Measurements from ENCODE around the gene RBMS2.
A peak's percentile ranks its signal among the peaks of the same experiment; 100 is the strongest.
"Not testable (repeated sequence)": the region's sequence is repeated elsewhere in the genome, so short reads cannot be mapped to it uniquely, and the experiment has no call there.

Gene RBMS2

GRCh38 chr12:56521590-56522371 is at the start of gene RBMS2:
TSS of gene RBMS2 (plus strand) at chr12:56521820. CDS start at chr12:56522024, 204 bp downstream.
- DNase-seq, result peak; percentile 39

- DNase-seq, result no peak
Measured at GRCh38 chr12:56474389-56474788, 47.2 kb upstream of the RBMS2 start.

GRCh38 chr12:56476143-56476542 is 45.5 kb upstream of the RBMS2 start:
- DNase-seq, result no peak

GRCh38 chr12:56476972-56477432 is 44.6 kb upstream of the RBMS2 start:
- no peak for DNase-seq

- no peak for DNase-seq
Measured at GRCh38 chr12:56477521-56478225, 43.9 kb upstream of the RBMS2 start.

GRCh38 chr12:56479625-56480024 is 42.0 kb upstream of the RBMS2 start:
- no peak for DNase-seq

GRCh38 chr12:56484566-56484965 is 37.1 kb upstream of the RBMS2 start:
- DNase-seq, result no peak

- DNase-seq, result no peak
Measured at GRCh38 chr12:56486694-56487093, 34.9 kb upstream of the RBMS2 start.

- DNase-seq, result no peak
Measured at GRCh38 chr12:56487448-56488040, 34.1 kb upstream of the RBMS2 start.

- DNase-seq, result peak; percentile 77
Measured at GRCh38 chr12:56488041-56488955, 33.3 kb upstream of the RBMS2 start, which contains the start of gene GLS2. TSS of gene GLS2 (minus strand) at chr12:56488161. CDS start at chr12:56488118, 43 bp downstream.

- DNase-seq, result no peak
Measured at GRCh38 chr12:56490360-56490759, 31.3 kb upstream of the RBMS2 start.

GRCh38 chr12:56493409-56494105 is 28.1 kb upstream of the RBMS2 start:
- DNase-seq, result not testable (repeated sequence)

- not testable (repeated sequence) for DNase-seq
Measured at GRCh38 chr12:56494106-56494415, 27.6 kb upstream of the RBMS2 start.

GRCh38 chr12:56494481-56494880 is 27.1 kb upstream of the RBMS2 start:
- not testable (repeated sequence) for DNase-seq

- peak; percentile 53 for DNase-seq
Measured at GRCh38 chr12:56496704-56497103, 24.9 kb upstream of the RBMS2 start.

- not testable (repeated sequence) for DNase-seq
Measured at GRCh38 chr12:56498126-56498902, 23.3 kb upstream of the RBMS2 start.

- DNase-seq, result not testable (repeated sequence)
Measured at GRCh38 chr12:56499452-56499851, 22.2 kb upstream of the RBMS2 start.

- DNase-seq, result not testable (repeated sequence)
Measured at GRCh38 chr12:56499879-56500278, 21.7 kb upstream of the RBMS2 start.

GRCh38 chr12:56510786-56511185 is 10.8 kb upstream of the RBMS2 start:
- no peak for DNase-seq

- not testable (repeated sequence) for DNase-seq
Measured at GRCh38 chr12:56514014-56514318, 7.7 kb upstream of the RBMS2 start.

GRCh38 chr12:56517854-56518253 is 3.8 kb upstream of the RBMS2 start:
- no peak for DNase-seq
